GM18505 (cell line): ENCODE measurements around the gene PRDX4.
"Not testable (repeated sequence)": the region's sequence is repeated elsewhere in the genome, so short reads cannot be mapped to it uniquely, and the experiment has no call there.

ENCODE experiments used
- ATAC-seq: cut with Tn5 transposase; IDR thresholded peaks from one replicate; pipeline ENCODE4 v1.9.1; 2021; ENCODE audit not compliant: unreplicated experiment
- POLR2A ChIP-seq: IDR thresholded peaks from 4 replicates; pipeline ENCODE4 v1.6.1; 2011; ENCODE audit warnings: borderline replicate concordance; ENCODE audit not compliant: insufficient read depth, insufficient read length; ENCODE audit errors: extremely low read depth

The PRDX4 gene

DNA sequence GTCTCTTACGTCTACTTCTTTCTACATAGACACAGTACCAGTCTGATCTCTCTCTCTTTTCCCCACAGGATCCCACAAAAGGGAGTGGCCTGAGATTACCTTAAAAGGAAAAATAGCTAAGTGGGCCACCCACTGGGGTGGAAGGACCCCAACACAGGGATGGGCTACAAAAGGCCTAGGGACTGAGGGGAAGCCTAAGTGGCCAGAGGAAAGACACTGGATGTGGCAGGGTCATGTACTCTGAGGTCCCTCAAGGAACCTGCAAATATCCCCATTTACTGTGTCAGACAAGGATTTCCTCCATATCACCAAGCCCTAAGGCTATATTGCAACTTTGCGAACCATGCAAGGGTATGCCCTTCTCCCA lies 6.5 kb upstream of the PRDX4 start:
- no peak for ATAC-seq
- no peak for TF ChIP-seq POLR2A

DNA sequence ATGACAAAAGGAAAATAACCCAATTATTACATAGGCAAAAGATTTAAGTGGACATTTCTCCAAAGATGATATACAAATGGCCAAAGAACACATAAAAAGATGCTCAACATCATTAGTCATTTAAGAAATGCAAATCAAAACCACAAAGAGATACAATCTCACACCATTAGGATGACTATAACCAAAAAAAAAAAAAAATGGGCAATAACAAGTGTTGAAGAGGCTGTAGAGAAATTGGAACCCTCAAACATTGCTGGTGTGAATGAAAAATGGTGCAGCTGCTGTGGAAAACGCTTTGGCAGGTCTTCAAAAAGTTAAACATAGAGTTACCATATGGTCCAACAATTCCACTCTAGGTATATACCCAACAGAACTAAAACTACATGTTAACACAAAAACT lies 5.6 kb upstream of the PRDX4 start:
- TF ChIP-seq POLR2A: no peak
- no peak for ATAC-seq

DNA sequence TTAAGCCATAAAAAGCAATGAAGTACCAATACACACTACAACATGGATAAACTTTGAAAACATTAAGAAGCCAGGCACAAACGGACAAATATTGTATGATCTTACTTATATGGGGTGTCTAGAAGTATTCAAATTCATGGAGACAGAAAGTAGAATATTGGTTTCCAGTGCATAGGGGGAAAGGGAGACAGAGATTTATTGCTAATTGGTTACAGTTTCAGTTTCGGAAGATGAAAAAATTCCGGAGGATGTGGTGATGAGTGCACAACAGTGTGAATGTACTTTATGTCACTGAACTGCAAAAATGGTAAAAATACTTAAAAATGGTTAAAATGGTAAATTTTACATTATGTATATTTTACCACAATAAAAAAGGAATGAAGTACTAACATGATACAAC lies 5.1 kb upstream of the PRDX4 start:
- no peak for TF ChIP-seq POLR2A
- ATAC-seq: no peak

DNA sequence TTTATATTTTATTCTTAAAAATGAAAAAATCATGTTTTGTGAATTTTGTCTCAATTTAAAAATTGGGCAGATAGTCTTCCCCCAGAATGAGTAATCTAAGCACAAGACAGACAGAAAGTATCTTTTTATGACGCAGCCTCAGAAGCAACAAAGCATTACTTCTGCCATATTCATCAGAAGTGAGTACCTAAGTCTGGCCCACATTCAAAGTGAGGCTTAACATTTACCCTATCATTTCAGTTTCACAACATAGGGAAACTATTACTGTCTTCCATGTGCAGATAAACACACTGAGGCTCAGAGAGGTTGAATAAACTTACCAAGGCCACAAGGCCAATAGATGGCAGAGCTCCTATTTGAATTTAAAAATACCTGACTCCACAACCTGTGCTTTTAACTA lies 4.4 kb upstream of the PRDX4 start:
- no peak for ATAC-seq

DNA sequence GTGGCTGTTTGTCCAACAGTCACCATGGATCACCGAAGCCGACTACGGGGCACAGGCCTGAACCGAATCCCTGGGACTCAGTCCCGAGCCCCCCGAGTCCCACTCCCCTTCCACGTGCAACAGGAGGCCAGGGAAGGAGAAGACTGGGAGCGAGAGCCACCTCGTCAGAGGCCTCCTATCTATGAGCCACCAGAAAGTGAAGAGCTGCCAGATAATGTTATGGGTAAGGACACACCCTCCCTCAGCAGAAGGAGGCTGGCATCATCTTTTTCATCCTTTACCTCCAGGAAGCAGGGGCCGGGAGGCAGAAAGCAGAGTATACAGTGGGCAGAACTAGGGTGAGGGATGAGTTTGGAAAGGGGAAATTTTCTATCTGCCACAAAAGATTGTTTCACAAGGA lies 2.8 kb upstream of the PRDX4 start:
- no peak for ATAC-seq
- TF ChIP-seq POLR2A: no peak

More for the DNA sequence above, 4.4 kb upstream of the PRDX4 start:
- TF ChIP-seq POLR2A: no peak

DNA sequence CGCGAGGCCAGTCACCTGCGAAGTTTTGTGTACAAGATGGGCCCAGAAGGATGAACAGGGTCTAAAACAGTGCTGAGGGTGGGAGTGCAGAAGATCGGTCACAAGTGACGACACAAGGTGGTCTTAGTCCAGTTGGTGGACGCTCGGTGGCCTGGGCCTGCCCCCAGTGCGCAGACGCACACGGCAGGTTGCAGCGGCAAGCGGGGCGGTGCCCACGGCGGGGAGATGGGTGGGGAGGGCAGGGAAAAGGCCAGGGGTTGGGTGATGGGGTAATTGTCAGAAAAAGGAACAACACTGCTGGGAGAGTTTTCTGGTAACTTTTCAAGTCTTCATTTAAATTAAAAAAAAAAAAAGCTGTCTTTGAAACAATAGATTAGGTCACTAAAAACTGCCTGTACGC lies 1.0 kb upstream of the PRDX4 start:
- ATAC-seq: no peak

DNA sequence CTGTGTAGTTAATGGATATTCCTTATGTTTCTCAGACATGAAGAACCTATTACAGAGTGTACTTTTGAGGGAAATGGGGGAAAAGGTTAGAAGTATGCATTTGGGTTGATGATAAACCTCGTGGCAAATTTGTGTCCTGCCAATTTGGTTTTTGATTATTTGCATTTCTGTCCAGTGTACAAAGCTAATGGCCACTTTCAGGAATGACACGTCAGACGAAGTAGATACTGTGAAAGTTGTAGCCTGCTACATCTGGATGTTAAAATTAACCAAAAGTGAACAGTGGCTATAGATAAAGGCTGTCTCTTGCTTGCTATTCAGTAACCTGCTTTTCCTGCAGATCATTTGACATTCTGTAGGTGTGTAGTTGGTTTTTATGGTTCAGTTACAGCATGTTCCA lies 1.0 kb downstream of the PRDX4 start:
- TF ChIP-seq POLR2A: no peak
- ATAC-seq: no peak

More for the DNA sequence above, 1.0 kb upstream of the PRDX4 start:
- TF ChIP-seq POLR2A: no peak

DNA sequence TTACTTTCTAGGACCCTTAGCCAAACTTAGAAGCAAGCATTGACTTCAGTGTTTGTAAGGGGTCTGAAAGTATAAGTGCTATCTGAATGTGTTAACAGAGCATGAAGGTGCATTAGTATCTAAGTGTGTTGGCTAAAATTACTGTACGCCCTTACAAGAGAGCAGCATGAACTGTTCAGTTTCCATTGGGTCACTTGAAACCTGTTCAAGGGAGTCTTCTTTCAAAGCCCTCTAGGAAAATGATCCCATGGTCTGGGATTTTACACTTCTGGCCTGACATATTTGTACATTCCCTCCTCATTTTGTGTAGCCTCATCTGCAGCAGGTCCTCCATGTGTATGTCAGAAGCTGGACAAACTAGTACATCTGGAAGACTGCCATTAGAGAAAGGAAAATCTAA lies 3.2 kb downstream of the PRDX4 start:
- no peak for TF ChIP-seq POLR2A
- ATAC-seq: no peak

DNA sequence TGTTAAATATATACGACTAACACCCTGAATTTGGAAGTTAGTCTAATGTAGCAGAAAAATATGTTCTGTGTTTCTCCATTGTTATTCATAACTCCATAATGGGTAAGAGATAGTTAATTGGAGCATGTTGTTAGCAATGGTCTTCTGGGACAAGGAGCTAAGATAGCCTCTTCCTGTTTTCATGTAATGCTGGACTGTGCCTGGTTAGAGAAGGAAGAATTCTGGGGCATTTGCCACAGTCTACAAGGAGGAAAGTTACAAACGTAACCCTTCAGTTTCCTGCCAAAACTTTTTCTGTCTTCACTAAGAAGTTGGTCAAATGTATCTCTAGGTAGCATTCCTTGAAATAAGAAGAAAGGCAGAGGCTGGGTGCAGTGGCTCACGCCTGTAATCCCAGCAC lies 5.8 kb downstream of the PRDX4 start:
- no peak for ATAC-seq
- TF ChIP-seq POLR2A: no peak

DNA sequence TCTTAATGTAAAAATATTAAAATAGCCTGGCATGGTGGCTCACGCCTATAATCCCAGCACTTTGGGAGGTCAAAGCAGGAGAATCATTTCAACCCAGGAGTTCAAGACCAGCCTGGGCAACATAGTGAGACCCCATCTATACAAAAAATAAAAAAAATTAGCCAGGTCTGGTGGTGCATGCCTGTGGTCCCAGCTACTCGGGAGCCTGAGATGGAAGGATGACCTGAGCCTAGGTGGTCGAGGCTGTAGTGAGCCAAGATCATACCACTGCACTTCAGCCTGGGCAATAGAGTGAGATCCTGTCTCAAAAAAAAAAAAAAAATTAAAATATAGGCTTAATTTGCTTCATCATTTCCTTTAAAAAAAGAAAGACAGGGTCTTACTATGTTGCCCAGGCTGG lies 9.2 kb downstream of the PRDX4 start:
- not testable (repeated sequence) for ATAC-seq

DNA sequence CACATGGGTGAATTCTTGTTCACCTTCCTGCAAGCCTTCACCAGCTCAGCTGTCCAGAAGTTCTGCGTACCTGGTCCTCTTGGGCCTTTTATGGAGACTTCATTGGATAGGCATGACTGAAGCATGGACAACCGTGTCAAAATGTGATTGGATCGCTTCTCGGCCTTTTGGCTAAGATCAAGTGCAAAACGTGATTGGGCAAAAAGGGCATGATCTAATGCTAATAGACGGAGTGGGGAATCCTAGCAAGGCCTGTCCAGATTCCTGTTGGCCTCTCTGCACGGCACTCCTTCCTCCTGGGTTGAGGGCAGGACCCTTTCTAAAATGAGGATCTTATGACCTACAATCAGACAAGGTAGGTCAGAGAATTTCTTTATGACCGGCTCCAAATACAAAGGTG lies 24.9 kb downstream of the PRDX4 start:
- no peak for ATAC-seq
- no peak for TF ChIP-seq POLR2A

DNA sequence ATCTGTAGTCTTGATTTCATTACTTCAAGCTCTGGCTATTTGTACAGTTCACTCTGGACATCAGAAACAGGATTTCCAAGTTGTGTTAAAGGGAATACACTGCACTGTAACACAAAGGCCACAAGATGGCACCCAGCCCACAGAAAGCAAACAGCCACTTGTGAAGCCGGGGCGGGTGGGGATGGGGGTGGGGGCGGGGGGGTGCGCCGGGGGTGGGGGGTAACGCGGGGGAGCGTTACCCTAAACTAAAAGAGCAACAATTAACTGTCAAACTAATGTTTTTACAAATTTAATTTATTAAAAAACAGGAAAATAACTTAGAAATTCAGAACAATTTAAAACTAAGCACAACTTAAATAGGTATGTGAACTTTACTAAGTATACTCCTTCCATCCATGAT lies 27.3 kb downstream of the PRDX4 start:
- ATAC-seq: no peak
- TF ChIP-seq POLR2A: no peak

DNA sequence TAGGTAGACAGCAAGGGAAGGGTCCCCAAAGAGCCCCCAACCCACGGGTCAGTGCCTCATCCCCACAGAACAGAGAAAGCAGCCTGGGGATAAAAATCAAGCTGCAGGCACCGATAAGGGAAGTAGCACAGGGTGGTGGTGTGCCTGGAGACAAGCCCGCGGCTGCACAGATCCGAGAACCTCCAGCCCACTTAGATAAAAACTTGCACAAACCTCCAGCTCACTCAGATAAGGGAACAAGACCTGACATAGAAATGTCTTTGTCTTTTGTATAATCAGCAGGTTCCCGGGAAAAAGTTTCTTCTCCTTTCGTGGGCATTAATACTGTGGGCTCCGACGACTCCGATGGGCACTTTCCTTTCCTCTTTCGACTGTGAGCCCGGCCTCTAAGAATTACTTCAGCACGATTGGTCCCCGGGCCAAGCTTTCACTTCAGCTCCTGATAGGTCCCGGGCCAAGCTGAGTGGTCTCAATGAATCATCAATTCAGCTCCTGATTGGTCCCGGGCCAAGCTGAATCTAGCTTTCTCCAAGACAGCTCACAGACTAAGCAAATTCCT lies 32.4 kb downstream of the PRDX4 start:
- no peak for ATAC-seq
- no peak for TF ChIP-seq POLR2A

DNA sequence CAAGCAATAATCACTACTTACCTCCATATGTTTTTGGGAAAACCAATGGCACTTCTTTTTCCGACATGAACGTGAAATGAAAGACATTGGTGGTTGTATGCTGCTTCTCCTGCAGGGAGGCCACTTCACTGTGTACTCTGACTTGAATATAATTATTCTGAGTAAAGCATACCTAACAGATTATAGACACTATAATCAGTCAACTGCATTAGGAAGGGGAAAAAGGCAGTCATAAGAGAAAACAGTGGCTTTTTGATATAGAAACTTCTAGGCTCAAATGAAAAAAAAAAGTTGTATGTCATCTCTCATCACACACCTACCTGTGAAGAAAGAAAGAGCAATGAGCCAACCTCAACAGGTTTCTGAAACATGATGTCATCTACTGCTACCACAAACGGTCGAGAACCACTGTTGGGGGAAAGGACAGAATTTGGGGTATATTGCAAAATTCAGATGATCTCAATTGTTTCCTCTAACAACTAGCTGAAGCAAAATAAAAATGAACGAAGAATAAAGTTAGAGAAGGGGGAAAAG lies 37.4 kb downstream of the PRDX4 start:
- ATAC-seq: no peak
- TF ChIP-seq POLR2A: no peak

DNA sequence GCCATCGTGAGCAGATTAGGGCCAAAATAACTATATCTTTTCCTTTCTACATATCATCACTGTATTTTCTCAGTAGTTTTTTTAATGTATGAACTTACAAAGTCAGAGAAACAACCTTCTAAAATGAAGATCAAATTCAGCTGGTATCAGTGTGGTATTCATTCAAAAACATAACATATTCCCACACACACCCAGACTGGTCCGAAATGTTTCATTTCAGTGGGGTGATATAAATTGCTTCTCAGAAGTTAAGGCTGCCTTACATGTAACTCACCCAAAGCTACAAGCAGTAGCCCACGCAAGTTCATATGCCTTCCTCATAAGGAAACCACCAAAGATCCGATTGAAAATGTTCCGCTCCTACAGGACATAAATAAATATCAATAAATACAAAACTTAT lies 37.9 kb downstream of the PRDX4 start:
- no peak for TF ChIP-seq POLR2A
- ATAC-seq: no peak
